HG03442 (cell line): Measurements from ENCODE around the gene CEL.
"Not testable (repeated sequence)": the region's sequence is repeated elsewhere in the genome, so short reads cannot be mapped to it uniquely, and the experiment has no call there.

Source experiments
- ATAC-seq: cut with Tn5 transposase; IDR thresholded peaks from one replicate; pipeline ENCODE4 v1.9.1; 2021; ENCODE audit warnings: mild to moderate bottlenecking, moderate library complexity; ENCODE audit not compliant: unreplicated experiment

Gene CEL

GRCh38 chr9:133061764-133062145 lies at the start of gene CEL:
Gene CEL (plus strand): TSS chr9:133061981. CDS start chr9:133062003, 22 bp downstream.
- not testable (repeated sequence) for ATAC-seq

DNA sequence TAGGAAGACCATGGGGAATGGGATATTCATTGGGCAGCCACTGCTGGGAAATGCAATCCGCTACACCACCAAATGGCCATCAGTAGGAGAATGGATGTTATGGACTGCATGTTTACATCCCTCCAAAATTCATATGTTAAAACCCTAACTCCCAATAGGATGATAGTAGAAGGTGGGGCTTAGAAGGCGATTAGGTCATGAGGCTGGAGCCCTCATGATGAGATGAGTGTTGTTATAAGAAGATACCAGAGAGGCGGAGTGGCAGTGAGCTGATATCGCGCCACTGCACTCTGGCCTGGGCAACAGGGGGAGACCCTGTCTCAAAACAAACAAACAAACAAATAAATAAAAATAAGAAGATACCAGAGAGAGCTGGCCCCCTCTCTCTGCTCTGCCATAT lies 47.1 kb upstream of the CEL start:
- no peak for ATAC-seq

GRCh38 chr9:133023117-133023890 lies 38.5 kb upstream of the CEL start:
- no peak for ATAC-seq

DNA sequence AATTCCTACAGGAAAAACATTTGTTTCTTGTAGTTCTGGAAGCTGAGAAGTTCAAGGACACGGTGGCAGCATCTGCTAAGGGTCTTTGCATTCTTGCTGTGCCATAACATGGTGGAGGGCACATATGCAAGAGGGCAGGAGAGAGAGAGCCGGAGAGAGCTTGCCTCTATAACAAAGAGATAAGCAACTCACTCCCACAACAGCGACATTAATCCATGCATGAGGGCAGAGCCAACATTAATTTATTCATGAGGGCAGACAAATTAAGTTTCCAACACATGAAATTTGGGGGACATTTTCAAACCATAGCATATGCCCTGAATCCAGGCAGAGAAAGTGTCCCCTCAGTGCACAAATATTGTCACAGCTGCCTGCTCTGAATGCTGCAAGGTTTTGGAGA lies 35.4 kb upstream of the CEL start:
- ATAC-seq: no peak

- no peak for ATAC-seq
These were observed 34.6 kb upstream of the CEL start for GRCh38 chr9:133027134-133027533.

GRCh38 chr9:133028221-133028620 lies 33.6 kb upstream of the CEL start:
- no peak for ATAC-seq

DNA sequence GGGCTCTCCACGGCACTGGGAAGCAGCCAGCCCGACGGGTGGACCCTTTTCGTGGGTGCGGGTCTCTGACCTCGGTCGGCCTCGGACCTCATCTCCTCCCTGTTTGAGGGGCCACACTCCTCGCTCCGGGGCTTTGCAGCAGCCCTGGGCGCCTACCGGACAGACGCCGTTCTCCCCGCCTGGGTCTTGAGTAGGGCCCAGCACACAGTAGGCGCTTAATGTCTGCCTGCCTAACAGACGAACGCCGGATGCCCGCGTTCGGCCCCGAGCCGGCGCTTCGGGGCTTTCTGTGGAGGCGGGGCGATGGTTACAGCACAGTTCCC lies 31.8 kb upstream of the CEL start:
- ATAC-seq: no peak

- ATAC-seq: peak; percentile 97
These were observed 31.3 kb upstream of the CEL start, which contains the start of gene GTF3C5 for GRCh38 chr9:133030317-133031129. Gene GTF3C5 (plus strand): TSS chr9:133030997. CDS start chr9:133031012, 15 bp downstream.

DNA sequence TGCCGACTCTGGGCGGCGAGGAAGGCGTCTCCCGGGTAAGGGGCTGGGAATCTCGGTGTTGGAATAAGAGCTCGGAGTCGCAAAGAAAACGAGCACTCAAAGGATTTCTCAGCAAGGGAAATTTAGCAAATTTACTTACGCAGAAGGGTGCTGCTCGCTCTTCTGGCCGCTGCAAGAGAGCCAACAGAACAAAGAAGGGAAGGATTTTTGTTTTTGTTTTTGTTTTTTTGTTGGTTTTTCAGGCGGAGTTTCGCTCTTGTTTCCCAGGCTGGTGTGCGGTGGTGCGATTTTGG lies 30.7 kb upstream of the CEL start:
- no peak for ATAC-seq

DNA sequence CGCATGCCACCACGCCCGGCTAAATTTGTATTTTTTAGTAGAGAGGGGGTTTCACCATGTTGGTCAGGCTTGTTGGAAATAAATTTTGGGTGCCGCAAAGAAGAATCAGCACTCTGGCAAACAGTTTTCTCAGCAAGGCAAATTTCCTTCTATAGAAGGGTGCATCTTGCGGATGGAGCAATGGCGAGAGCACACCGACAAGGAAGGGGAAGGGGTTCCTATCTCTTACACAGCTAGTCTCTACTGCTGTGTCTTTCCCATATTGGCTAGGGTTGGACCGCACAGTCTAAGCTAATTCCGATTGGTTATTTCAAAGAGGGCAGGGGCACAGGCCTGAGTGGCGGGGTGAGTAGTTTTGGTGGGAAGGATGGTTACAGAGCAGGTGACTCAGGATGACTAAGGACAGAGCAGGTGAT lies 30.3 kb upstream of the CEL start:
- no peak for ATAC-seq

DNA sequence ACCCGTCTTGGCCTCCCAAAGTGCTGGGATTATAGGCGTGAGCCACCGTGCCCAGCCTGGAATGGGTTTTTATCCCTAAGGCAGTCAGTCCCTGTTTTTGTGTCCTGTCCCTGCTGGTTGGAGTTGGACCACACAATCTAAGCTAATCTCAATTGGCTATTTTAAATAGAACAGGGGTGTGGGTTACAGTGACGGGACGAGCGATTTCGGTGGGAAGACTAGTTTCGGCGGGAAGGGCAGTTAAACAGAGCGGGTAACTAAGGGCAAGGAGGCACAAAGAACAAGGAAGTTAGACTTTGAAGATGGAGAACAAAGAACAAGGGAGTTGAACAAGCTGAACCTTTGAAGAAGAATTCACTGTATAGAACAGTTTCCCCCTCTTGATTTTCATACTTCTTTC lies 29.6 kb upstream of the CEL start:
- no peak for ATAC-seq

DNA sequence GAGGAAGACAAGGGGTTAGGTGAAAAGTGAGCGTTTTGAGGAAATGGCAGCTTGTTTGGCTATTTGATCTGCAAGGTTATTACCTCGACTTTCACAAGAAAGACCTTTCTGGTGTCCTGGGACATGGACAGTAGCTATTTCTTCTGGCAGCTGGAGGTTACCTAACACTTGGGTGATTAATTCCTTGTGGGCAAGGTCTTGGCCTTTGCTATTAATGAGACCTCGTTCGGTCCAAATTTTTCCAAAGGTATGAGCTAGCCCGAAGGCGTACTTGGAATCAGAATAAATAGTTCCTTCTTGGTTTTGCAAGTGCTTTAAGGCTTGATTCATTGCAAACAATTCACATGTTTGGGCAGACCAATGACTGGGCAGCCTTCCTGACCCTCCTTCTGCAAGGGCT lies 26.1 kb upstream of the CEL start:
- ATAC-seq: no peak

DNA sequence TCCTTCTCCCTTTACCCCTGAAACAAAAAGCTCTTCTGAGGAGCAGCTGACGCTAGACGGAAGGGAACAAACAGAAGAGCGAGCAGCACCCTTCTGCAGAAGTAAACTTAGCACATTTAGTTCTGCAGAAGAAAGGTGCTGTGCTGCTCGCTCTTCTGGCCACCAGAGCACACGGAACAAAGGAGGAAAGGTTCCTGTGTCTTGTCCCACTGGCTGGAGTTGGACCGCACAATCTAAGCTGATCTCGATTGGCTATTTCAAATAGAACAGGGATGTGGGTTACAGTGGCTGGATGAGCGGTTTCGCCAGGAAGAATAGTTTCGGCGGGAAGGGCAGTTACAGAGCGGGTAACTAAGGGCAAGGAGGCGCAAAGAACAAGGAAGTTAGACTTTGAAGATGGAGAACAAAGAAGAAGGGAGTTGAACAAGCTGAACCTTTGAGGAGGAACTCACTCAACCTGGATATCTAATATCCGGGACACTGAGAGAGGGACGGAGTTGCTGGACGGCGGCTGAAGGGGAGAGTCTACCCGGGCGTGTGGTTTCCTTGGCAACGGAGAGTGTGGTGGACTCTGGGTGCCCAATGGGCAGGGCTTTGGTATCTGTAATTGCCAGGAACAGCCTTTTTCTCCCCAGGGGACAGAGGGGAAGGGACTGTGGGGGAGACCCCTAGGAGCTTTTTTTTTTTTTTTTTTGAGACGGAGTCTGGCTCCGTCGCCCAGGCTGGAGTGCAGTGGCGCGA lies 23.8 kb upstream of the CEL start:
- no peak for ATAC-seq

GRCh38 chr9:133040892-133041479 lies 20.8 kb upstream of the CEL start:
- ATAC-seq: not testable (repeated sequence)

DNA sequence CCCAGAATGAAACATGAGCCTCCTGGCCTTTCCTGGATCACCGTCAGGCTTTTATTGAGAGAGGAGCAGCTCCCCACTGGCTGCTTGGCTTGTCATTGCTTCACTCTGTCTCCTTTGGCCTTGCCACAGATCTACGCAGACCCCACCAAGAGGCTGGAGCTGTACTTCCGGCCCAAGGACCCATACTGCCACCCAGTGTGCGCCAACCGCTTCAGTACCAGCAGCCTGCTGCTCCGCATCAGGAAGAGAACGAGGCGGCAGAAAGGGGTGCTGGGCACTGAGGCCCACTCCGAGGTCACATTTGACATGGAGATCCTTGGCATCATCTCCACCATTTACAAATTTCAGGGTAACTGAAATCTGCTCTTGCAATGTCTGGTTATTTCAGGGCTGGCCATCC lies 19.8 kb upstream of the CEL start:
- ATAC-seq: no peak

- no peak for ATAC-seq
These were observed 19.1 kb upstream of the CEL start for GRCh38 chr9:133042676-133043075.

- ATAC-seq: no peak
These were observed 18.2 kb upstream of the CEL start for GRCh38 chr9:133043449-133044035.

- no peak for ATAC-seq
These were observed 17.7 kb upstream of the CEL start for GRCh38 chr9:133044125-133044524.

GRCh38 chr9:133044661-133045060 lies 17.1 kb upstream of the CEL start:
- ATAC-seq: no peak

- no peak for ATAC-seq
These were observed 16.6 kb upstream of the CEL start for GRCh38 chr9:133045132-133045531.
